PC-3 (cell line): ENCODE data around the gene GTF2A1L. TPM values are rescaled to one million over a fixed set of nuclear protein-coding genes. Genes with fewer than 3 reads are reported as not detected.
"Not testable (repeated sequence)": the region's sequence is repeated elsewhere in the genome, so short reads cannot be mapped to it uniquely, and the experiment has no call there.

Experiments used
- ATAC-seq: fragments of 200-7000 bp; cut with Tn5 transposase; 2 replicates; pipeline ENCODE4 v1.9.1; 2020; ENCODE audit warnings: mild to moderate bottlenecking, moderate library complexity
- BruUV-seq: library from RNA; stranded (reverse); fragments of 400-500 nt; replicated peaks from 2 replicates; lab custom pipeline; 2021; lab: Mats Ljungman, UMichigan
- CTCF ChIA-PET: fragments of 300-600 bp; sonication (Branson Sonifier 250); formaldehyde crosslinking; loops from one replicate; lab custom pipeline; 2022; ENCODE audit warnings: antibody characterized with exemption; lab: Charles Lee
- POLR2A ChIA-PET: fragments of 300-600 bp; sonication (Branson Sonifier 250); formaldehyde crosslinking; loops from one replicate; lab custom pipeline; 2022; ENCODE audit warnings: antibody characterized with exemption; ENCODE audit not compliant: unreplicated experiment; lab: Charles Lee
- DNase-seq: peaks from one replicate; pipeline ENCODE4 v3.0.0-alpha.2; 2015
- H2AFZ ChIP-seq: fragments of 300-600 bp; sonication (generic); 2 replicates; pipeline ENCODE4 v1.6.0; 2016; ENCODE audit warnings: antibody characterized with exemption, low read length
- H3F3A ChIP-seq: fragments of 300-600 bp; sonication (generic); one replicate; pipeline ENCODE4 v1.6.0; 2017; ENCODE audit warnings: antibody characterized with exemption, low read length, control low read depth, mild to moderate bottlenecking; ENCODE audit not compliant: unreplicated experiment
- H3K27ac ChIP-seq: fragments of 300-600 bp; sonication (generic); 2 replicates; pipeline ENCODE4 v1.5.1; 2016; ENCODE audit warnings: mild to moderate bottlenecking, low read length
- H3K27me3 ChIP-seq: fragments of 300-600 bp; sonication (generic); 2 replicates; pipeline ENCODE4 v1.6.1; 2016; ENCODE audit warnings: low read length, mixed read lengths
- H3K36me3 ChIP-seq: fragments of 300-600 bp; sonication (generic); 2 replicates; pipeline ENCODE4 v1.6.1; 2016; ENCODE audit warnings: low read depth, mixed run types, low read length, mixed read lengths
- H3K4me1 ChIP-seq: fragments of 300-600 bp; sonication (generic); 2 replicates; pipeline ENCODE4 v1.5.1; 2016; ENCODE audit warnings: low read length; ENCODE audit not compliant: insufficient read depth
- H3K4me2 ChIP-seq: fragments of 300-600 bp; sonication (generic); 2 replicates; pipeline ENCODE4 v1.6.0; 2016; ENCODE audit warnings: low read length
- H3K4me3 ChIP-seq: fragments of 300-600 bp; sonication (generic); 2 replicates; pipeline ENCODE4 v1.5.1; 2016; ENCODE audit warnings: mild to moderate bottlenecking, low read length, mixed read lengths
- H3K79me2 ChIP-seq: fragments of 300-600 bp; sonication (generic); 2 replicates; pipeline ENCODE4 v1.6.1; 2017; ENCODE audit warnings: low read length, mixed read lengths
- H3K9ac ChIP-seq: fragments of 300-600 bp; sonication (generic); 2 replicates; pipeline ENCODE4 v1.6.0; 2016; ENCODE audit warnings: mild to moderate bottlenecking, low read length
- H3K9me2 ChIP-seq: fragments of 300-600 bp; sonication (generic); replicated peaks from 2 replicates; pipeline ENCODE4 v1.6.1; 2016; ENCODE audit warnings: mixed run types, low read length, mixed read lengths
- H3K9me3 ChIP-seq: fragments of 300-600 bp; sonication (generic); 2 replicates; pipeline ENCODE4 v1.6.1; 2016; ENCODE audit warnings: low read length, mixed read lengths
- H4K20me1 ChIP-seq: fragments of 300-600 bp; sonication (generic); 2 replicates; pipeline ENCODE4 v1.6.1; 2016; ENCODE audit warnings: low read length, mixed read lengths
- EZH2 ChIP-seq: fragments of 300-600 bp; sonication (generic); IDR thresholded peaks from one replicate; pipeline ENCODE4 v1.6.1; 2017; ENCODE audit warnings: antibody characterized with exemption, mild to moderate bottlenecking, low read length; ENCODE audit not compliant: unreplicated experiment
- EZH2phosphoT487 ChIP-seq: fragments of 300-600 bp; sonication (generic); IDR thresholded peaks from 2 replicates; pipeline ENCODE4 v1.6.1; 2018; ENCODE audit warnings: mild to moderate bottlenecking, antibody characterized with exemption, low read length, borderline replicate concordance
- intact Hi-C: fragments of 100-400 bp; cut with micrococcal nuclease; formaldehyde crosslinking; loops from 2 replicates; pipeline ENCODE4 v1.9.0; 2023
- total RNA-seq: library from RNA; depleted of rRNA; stranded (reverse); fragments of >200 nt; gene quantifications from 2 replicates; pipeline ENCODE4 v1.2.3, GENCODE V29; 2014
- TF ChIP-seq, protein P1 (sequence below): fragments of 300-600 bp; sonication (generic); conservative IDR thresholded peaks from 2 replicates; pipeline ENCODE4 v1.5.1; 2017; ENCODE audit warnings: antibody characterized with exemption, low read depth, mild to moderate bottlenecking, low read length

The GTF2A1L gene
- total RNA-seq, 1 experiment from 2014 or later = not detected

DNA sequence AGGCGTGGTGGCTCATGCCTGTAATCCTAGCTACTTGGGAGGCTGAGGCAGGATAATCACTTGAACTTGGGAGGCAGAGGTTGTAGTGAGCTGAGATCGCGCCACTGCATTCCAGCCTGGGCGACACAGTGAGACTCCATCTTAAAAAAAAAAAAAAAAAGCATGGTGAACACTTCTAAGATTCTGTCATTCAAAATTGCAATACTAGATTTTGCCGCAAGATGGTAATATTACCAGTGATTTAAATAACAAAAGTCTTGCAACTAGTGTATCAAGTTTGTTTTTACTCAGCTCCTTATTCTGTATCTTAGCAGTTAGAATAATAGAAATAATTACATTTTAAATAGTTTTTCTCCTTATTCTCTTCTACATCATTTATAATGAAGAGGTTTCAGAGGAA lies 5.0 kb downstream of the GTF2A1L start:
- H3K4me1 ChIP-seq, CTCF ChIA-PET, H3K79me2 ChIP-seq, BruUV-seq, POLR2A ChIA-PET, H3K9me2 ChIP-seq, ATAC-seq, H3F3A ChIP-seq, H3K9me3 ChIP-seq, H3K9ac ChIP-seq, H3K4me3 ChIP-seq, H3K36me3 ChIP-seq, H4K20me1 ChIP-seq, H3K27ac ChIP-seq: not testable (repeated sequence)
- Histone ChIP-seq H3K4me2 (peak overlapping the region; percentile 35; the same call in 1 of the 2 replicates), H2AFZ (peak overlapping the region; percentile 47; the same call in 1 of the 2 replicates), H3K27me3 (peaks cover 14% of the 10 kb centered on the region; the same call in 1 of the 2 replicates)
- intact Hi-C loops = loop anchor here (5.0 kb wide), 1 partner anchor 1870 kb away; no protein-coding TSS in a partner anchor
- TF ChIP-seq, protein P1, sequence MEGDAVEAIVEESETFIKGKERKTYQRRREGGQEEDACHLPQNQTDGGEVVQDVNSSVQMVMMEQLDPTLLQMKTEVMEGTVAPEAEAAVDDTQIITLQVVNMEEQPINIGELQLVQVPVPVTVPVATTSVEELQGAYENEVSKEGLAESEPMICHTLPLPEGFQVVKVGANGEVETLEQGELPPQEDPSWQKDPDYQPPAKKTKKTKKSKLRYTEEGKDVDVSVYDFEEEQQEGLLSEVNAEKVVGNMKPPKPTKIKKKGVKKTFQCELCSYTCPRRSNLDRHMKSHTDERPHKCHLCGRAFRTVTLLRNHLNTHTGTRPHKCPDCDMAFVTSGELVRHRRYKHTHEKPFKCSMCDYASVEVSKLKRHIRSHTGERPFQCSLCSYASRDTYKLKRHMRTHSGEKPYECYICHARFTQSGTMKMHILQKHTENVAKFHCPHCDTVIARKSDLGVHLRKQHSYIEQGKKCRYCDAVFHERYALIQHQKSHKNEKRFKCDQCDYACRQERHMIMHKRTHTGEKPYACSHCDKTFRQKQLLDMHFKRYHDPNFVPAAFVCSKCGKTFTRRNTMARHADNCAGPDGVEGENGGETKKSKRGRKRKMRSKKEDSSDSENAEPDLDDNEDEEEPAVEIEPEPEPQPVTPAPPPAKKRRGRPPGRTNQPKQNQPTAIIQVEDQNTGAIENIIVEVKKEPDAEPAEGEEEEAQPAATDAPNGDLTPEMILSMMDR = peak; percentile 40; the same call in 1 of the 2 replicates
- peak; percentile 66 for DNase-seq

DNA sequence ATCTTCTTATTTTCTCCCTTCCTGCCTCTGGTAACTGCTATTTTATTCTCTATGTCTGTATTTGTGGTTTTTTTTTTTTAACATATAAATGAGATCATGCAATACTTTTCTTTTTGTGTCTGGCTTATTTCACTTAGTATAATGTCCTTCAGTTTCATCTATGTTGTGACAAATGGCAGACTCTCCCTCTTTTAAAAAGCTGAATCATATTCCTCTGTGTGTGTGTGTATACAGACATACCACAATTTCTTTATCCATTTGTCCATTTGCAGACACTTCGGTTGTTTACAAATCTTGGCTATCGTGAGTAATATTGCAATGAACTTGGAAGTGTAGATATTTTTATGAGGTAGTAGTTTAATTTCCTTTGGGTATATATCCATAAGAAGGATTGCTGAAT lies 7.0 kb downstream of the GTF2A1L start:
- CTCF ChIA-PET = no interaction called here
- intact Hi-C loops = loop anchor here (5.0 kb wide), 1 partner anchor 1868 kb away; no protein-coding TSS in a partner anchor

DNA sequence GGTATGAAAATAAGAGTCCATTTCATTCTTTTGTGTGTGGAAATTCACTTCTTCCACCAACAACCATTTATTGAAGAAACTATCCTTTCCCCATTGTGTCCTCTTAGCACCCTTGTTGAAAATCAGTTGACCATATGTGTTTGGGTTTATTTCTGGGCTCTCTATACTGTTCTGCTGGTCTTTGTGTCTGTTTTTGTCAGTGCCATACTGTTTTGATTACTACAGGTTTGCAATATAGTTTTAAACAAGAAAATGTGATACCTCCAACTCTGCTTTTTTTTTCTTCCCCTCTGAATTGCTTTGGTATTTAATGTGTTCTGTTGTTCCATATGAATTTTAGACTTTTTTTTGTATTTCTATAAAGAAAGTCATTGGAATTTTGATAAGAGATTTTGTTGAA lies 8.4 kb downstream of the GTF2A1L start:
- no peak for ATAC-seq
- Histone ChIP-seq H3K4me3 (no peak overlapping the region), H3F3A (no peaks in the 10 kb centered on the region), H3K9ac (no peak overlapping the region), H3K4me1 (no peaks in the 10 kb centered on the region), H4K20me1 (no peaks in the 10 kb centered on the region), H3K9me2 (no peaks in the 10 kb centered on the region), H3K9me3 (no peaks in the 10 kb centered on the region), H3K79me2 (no peaks in the 10 kb centered on the region), H3K36me3 (no peaks in the 10 kb centered on the region), H3K27ac (no peak overlapping the region), H2AFZ (no peak overlapping the region), H3K27me3 (no peaks in the 10 kb centered on the region), H3K4me2 (no peak overlapping the region)
- no TSS peak for BruUV-seq
- DNase-seq = no peak
- no peak for TF ChIP-seq EZH2
- TF ChIP-seq, protein P1 = no peak
- no peak for TF ChIP-seq EZH2phosphoT487
- POLR2A ChIA-PET = no interaction called here
- intact Hi-C loops = no loop called here
- CTCF ChIA-PET = no interaction called here

More for the DNA sequence above, 7.0 kb downstream of the GTF2A1L start:
- H4K20me1 ChIP-seq = no peaks in the 10 kb centered on the region
- no peaks in the 10 kb centered on the region for H3K79me2 ChIP-seq
- BruUV-seq = no TSS peak
- no peak overlapping the region for H3K27ac ChIP-seq
- H2AFZ ChIP-seq = no peak overlapping the region
- H3K4me1 ChIP-seq = no peaks in the 10 kb centered on the region
- H3K9me2 ChIP-seq = no peaks in the 10 kb centered on the region
- TF ChIP-seq EZH2 (no peak), EZH2phosphoT487 (no peak)
- TF ChIP-seq, protein P1 = no peak
- POLR2A ChIA-PET = no interaction called here
- no peak overlapping the region for H3K9ac ChIP-seq
- no peaks in the 10 kb centered on the region for H3K36me3 ChIP-seq
- H3K27me3 ChIP-seq = 0 out of 2 replicates have a peak, but pooled peaks cover 6% of the 10 kb centered on the region
- no peak for ATAC-seq
- no peaks in the 10 kb centered on the region for H3F3A ChIP-seq
- no peaks in the 10 kb centered on the region for H3K9me3 ChIP-seq
- no peak overlapping the region for H3K4me3 ChIP-seq
- no peak for DNase-seq
- no peak overlapping the region for H3K4me2 ChIP-seq
